ENCODE measurements around the gene SLC52A1. TPM values are rescaled to one million over a fixed set of nuclear protein-coding genes. Genes with fewer than 3 reads are reported as not detected.
A peak's percentile ranks its signal among the peaks of the same experiment; 100 is the strongest.

Gene SLC52A1
- total RNA-seq, 1 experiment from 2014 or later: not detected

DNA sequence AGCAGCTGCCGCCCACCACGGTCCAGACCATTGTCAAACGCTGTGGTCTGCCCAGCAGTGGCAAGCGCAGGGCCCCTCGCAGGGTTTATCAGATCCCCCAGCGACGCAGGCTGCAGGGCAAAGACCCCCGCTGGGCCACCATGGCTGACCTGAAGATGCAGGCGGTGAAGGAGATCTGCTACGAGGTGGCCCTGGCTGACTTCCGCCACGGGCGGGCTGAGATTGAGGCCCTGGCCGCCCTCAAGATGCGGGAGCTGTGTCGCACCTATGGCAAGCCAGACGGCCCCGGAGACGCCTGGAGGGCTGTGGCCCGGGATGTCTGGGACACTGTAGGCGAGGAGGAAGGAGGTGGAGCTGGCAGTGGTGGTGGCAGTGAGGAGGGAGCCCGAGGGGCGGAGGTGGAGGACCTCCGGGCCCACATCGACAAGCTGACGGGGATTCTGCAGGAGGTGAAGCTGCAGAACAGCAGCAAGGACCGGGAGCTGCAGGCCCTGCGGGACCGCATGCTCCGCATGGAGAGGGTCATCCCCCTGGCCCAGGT, 13.0 kb downstream of the SLC52A1 start:
- Histone ChIP-seq H3K4me1 (replicated peaks) (no peaks in the 10 kb centered on the region), H3K27me3 (replicated peaks) (no peaks in the 10 kb centered on the region), H3K4me3 (no peak overlapping the region), H3K36me3 (peaks cover 66% of the 10 kb centered on the region), H3K9me3 (replicated peaks) (no peaks in the 10 kb centered on the region), H3K27ac (no peak overlapping the region)
- DNase-seq (ENCODE audit: low read depth in 1 of 2, low spot score in 2 of 2): no peak

DNA sequence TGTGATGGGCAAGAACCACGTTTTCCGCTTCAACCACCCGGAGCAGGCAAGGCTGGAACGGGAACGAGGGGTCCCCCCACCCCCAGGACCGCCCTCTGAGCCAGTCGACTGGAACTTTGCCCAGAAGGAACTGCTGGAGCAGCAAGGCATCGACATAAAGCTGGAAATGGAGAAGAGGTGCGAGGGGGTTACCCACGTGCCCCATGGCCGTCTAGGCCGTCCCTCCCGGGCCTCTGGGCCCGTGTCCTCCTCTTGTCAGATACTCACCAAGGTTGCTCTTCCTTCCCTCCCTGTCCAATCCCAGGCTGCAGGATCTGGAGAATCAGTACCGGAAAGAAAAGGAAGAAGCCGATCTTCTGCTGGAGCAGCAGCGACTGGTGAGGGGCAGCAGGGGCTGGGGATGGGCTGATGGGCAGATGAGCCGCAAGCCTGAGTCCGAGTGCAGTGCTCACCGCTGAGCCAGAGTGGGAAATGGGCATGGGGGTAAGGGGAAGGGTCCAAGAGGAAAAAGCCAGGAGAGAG, 14.7 kb downstream of the SLC52A1 start:
- Histone ChIP-seq H3K4me1 (replicated peaks) (no peaks in the 10 kb centered on the region), H3K36me3 (peaks cover 82% of the 10 kb centered on the region), H3K4me3 (no peak overlapping the region), H3K27ac (no peak overlapping the region), H3K27me3 (replicated peaks) (no peaks in the 10 kb centered on the region), H3K9me3 (replicated peaks) (no peaks in the 10 kb centered on the region)
- DNase-seq (ENCODE audit: low read depth in 1 of 2, low spot score in 2 of 2): no peak

DNA sequence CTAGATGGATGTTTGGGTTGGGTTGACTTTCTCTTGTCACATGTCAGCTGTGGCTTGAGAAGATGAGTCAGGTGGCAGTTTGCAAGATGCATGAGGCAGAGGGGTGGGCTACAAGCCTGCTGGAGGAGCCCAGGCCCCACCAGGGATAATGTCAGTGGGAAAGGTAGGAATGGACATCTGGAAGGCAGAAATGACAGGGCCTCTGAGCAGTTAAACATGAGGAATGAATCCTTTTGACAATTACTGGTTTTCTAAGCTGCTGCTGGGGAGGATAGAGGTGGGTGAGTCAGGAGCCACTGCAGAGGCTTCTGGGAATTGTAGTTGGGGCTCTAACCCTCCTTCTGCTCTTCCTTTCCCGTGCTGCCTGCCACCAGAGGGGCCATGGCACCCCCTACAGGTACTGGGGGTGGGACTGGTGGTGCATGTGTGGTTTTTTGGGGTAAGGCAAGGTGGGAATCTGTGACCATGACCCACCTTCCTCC, 15.7 kb downstream of the SLC52A1 start:
- Histone ChIP-seq H3K4me3 (no peak overlapping the region), H3K27me3 (replicated peaks) (no peaks in the 10 kb centered on the region), H3K27ac (no peak overlapping the region), H3K4me1 (replicated peaks) (no peaks in the 10 kb centered on the region), H3K9me3 (replicated peaks) (no peaks in the 10 kb centered on the region), H3K36me3 (peaks cover 87% of the 10 kb centered on the region)
- DNase-seq (ENCODE audit: low read depth in 1 of 2, low spot score in 2 of 2): peak in 1 of 2 experiments; percentile 12

DNA sequence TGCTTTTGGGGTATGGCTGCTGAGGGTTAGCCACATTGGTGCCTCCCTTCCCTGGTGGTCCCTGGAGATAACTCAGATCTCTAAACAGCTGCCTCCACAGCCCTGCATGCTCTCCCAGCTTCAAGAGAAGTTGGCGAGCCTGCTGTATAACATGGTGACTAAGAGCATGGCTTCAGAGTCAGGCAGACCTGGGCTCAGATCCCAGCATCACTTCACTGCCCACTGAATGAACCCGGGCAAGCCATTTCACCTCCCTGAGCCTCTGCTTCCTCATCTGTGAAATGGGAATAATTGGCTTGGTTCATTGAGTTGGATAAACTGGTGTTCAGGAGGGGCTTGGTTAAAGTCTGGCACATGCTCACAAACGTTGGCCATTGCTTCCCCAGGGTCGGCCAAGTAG, 20.9 kb downstream of the SLC52A1 start:
- no peaks in the 10 kb centered on the region for H3K9me3 ChIP-seq (replicated peaks)
- H3K27ac ChIP-seq: no peak overlapping the region
- no peak for DNase-seq (ENCODE audit: low read depth in 1 of 2, low spot score in 2 of 2)
- no peaks in the 10 kb centered on the region for H3K27me3 ChIP-seq (replicated peaks)
- H3K4me1 ChIP-seq (replicated peaks): no peaks in the 10 kb centered on the region
- H3K4me3 ChIP-seq: no peak overlapping the region
- peaks cover 88% of the 10 kb centered on the region for H3K36me3 ChIP-seq

DNA sequence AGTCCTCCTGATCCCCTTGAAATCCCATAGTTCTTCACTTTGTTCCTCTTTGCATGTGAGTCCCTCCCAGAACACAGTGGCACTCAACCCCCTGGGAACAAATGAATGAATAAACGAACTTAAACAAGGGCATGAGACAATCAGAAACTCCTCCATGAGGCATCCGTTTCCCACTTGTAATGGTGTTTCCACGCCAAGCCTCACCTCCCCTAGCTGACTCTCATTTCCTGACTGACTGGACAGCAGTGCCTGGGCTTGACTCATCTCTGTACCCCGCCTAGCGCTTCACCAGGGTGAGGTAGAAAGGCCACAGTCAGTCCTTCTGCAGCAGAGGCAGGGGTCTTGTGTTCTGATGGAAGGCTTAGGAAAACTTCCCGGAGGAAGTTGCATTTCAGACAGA, 23.3 kb downstream of the SLC52A1 start:
- H3K9me3 ChIP-seq (replicated peaks): no peaks in the 10 kb centered on the region
- peaks cover 85% of the 10 kb centered on the region for H3K36me3 ChIP-seq
- no peak for DNase-seq (ENCODE audit: low read depth in 1 of 2, low spot score in 2 of 2)
- no peak overlapping the region for H3K27ac ChIP-seq
- no peak overlapping the region for H3K4me3 ChIP-seq
- no peaks in the 10 kb centered on the region for H3K27me3 ChIP-seq (replicated peaks)
- no peaks in the 10 kb centered on the region for H3K4me1 ChIP-seq (replicated peaks)

DNA sequence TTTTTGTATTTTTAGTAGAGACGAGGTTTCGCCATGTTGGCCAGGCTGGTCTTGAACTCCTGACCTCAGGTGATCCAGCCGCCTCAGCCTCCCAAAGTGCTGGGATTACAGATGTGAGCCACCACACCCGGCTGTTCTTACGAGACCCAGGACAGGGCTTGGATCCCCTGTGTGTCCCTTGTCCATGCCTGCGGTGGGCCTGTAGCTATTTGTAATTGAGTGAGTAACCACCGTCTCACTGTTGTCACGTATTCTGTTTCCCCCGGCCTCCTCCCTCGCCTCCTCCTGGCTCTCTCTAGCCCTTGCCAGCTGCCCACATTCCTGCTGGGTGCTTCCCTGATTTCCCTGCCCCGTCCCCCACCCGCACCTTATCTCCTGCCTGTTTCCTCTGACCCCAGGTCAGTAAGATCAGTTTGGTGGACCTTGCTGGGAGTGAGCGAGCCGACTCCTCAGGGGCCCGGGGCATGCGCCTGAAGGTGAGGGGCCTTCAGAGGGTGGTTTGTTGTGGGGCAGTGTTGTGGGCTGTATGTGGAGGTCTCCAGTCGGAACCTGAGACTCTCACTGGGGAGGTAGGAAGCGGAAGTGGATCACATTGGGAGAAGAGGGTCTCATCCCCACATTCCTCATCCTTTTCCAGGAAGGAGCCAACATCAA, 31.9 kb downstream of the SLC52A1 start:
- Histone ChIP-seq H3K9me3 (replicated peaks) (no peaks in the 10 kb centered on the region), H3K27me3 (replicated peaks) (no peaks in the 10 kb centered on the region), H3K4me3 (no peak overlapping the region), H3K36me3 (peaks cover 98% of the 10 kb centered on the region), H3K27ac (no peak overlapping the region), H3K4me1 (replicated peaks) (peaks cover 9% of the 10 kb centered on the region)
- no peak for DNase-seq (ENCODE audit: low read depth in 1 of 2, low spot score in 2 of 2)

DNA sequence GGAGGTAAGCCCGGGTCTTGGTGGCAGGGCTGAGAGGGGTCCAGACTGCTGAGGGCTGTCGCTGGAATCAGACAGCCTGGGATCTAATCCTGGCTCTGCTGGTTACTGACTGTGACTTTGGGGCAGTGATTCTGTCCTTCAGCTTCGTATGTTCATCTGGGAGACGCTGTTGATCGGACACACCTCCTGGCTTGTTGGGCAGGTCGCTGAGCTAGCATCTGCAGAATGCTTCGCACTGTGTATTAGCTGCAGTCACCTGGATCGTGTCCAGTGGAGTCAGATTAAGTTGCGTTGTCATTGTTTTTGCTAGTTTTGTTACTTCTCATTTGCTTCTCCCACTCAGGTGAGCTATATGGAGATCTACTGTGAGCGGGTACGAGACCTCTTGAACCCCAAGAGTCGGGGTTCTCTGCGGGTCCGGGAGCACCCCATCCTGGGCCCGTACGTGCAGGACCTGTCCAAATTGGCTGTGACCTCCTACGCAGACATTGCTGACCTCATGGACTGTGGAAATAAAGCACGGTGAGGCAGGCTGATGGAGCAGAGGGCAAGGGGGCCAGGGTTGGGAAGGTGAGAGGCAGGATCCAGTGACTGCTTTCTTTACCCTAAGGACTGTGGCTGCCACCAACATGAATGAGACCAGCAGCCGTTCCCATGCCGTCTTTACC, 33.0 kb downstream of the SLC52A1 start:
- H3K4me3 ChIP-seq: no peak overlapping the region
- no peak overlapping the region for H3K27ac ChIP-seq
- H3K27me3 ChIP-seq (replicated peaks): no peaks in the 10 kb centered on the region
- peaks cover 92% of the 10 kb centered on the region for H3K36me3 ChIP-seq
- DNase-seq (ENCODE audit: low read depth in 1 of 2, low spot score in 2 of 2): no peak
- peaks cover 10% of the 10 kb centered on the region for H3K4me1 ChIP-seq (replicated peaks)
- H3K9me3 ChIP-seq (replicated peaks): no peaks in the 10 kb centered on the region

- peaks cover 72% of the 10 kb centered on the region for H3K36me3 ChIP-seq
- H3K9me3 ChIP-seq (replicated peaks): no peaks in the 10 kb centered on the region
- no peak overlapping the region for H3K27ac ChIP-seq
- no peaks in the 10 kb centered on the region for H3K27me3 ChIP-seq (replicated peaks)
- H3K4me3 ChIP-seq: peak overlapping the region; percentile 74; the same call in 1 of the 2 replicates
- peaks cover 16% of the 10 kb centered on the region for H3K4me1 ChIP-seq (replicated peaks)
- DNase-seq (ENCODE audit: low read depth in 1 of 2, low spot score in 2 of 2): no peak
Observed at GRCh38 chr17:5000237-5000639, 35.0 kb downstream of the SLC52A1 start.

- no peak for DNase-seq (ENCODE audit: low read depth in 1 of 2, low spot score in 2 of 2)
- Histone ChIP-seq H3K9me3 (replicated peaks) (no peaks in the 10 kb centered on the region), H3K4me3 (peak overlapping the region; percentile 74), H3K27me3 (replicated peaks) (no peaks in the 10 kb centered on the region), H3K4me1 (replicated peaks) (peaks cover 16% of the 10 kb centered on the region), H3K27ac (no peak overlapping the region), H3K36me3 (peaks cover 65% of the 10 kb centered on the region)
Observed at GRCh38 chr17:4999430-5000093, 35.7 kb downstream of the SLC52A1 start.

DNA sequence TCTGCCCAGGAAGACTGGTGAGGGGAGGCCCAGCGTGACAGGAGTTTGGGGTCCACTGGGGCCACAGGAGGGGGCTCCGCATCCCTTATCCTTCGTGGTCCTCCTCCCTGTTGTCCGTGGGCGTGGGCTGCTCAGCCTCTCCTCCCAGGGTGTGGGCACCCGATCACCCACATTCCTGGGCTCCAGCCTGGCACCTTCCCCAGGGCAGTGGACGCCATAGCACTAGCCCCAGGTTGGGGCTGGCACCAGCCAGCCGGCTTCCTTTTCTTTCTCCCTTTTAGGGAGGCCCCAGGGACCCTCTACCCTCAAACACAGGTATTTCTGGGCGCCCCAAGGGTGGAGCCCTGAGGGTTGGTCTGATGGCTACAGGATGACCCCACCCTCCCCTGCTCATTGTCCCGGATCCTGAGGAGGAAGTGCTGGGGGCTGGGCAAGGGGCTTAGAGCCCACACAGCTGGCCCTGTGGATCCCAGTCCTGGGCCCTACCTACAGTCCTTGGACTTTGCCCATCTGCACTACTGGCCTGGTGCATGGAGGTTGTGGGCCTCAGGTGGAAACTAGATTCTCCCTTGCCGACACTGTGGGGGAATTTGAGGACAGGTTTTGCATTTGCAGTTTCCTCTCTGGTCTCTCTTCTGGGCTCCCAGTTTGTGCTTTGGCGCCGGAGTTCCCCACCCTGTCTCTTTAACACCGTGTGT, 36.3 kb downstream of the SLC52A1 start:
- H3K27ac ChIP-seq: peak overlapping the region; percentile 67; the same call in 1 of the 2 replicates
- peaks cover 58% of the 10 kb centered on the region for H3K36me3 ChIP-seq
- no peaks in the 10 kb centered on the region for H3K27me3 ChIP-seq (replicated peaks)
- no peak for DNase-seq (ENCODE audit: low read depth in 1 of 2, low spot score in 2 of 2)
- peaks cover 16% of the 10 kb centered on the region for H3K4me1 ChIP-seq (replicated peaks)
- H3K9me3 ChIP-seq (replicated peaks): no peaks in the 10 kb centered on the region
- peak overlapping the region; percentile 74 for H3K4me3 ChIP-seq

GRCh38 chr17:4998027-4998731, 37.0 kb downstream of the SLC52A1 start:
- Histone ChIP-seq H3K27ac (peak overlapping the region; percentile 67), H3K4me3 (peak overlapping the region; percentile 74), H3K36me3 (peaks cover 51% of the 10 kb centered on the region), H3K9me3 (replicated peaks) (no peaks in the 10 kb centered on the region), H3K27me3 (replicated peaks) (no peaks in the 10 kb centered on the region), H3K4me1 (replicated peaks) (peaks cover 16% of the 10 kb centered on the region)
- DNase-seq (ENCODE audit: low read depth in 1 of 2, low spot score in 2 of 2): peak in 1 of 2 experiments; percentile 57

DNA sequence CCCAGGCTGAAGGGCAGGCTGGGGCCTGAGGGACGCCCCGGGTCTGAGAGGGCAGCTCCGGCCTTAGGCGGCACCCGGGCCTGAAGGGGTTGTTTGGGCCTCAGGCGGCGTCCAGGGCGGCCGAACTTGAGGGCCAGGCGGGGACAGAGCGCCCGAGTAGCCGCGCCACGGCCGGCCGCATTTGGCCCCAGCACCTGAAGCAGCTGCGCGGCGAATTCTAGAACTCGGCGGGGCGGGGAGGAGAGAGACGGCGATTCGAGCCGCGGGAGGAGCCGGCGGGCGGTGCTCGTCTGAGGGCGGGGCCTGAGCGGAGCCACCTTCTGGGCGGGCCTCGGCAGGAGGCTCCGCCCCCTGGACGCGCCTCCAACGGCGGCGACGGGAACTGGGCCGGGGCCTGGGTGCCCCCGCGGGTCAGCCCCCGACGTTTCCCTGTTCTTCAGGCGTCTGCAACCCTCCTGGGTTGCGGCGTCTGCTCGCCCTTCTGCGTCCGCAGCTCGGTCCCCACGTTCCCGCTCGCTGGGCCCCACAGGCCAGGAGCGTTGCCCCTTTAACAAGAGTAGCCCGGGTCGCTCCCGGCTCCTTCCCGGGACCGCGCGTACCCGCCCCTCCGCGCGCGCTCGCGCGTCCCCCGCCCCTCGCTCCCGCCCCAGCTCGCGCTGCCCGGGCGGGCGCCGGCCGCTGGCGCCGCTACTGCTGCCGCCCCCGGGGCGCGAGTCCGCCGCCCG, 37.8 kb downstream of the SLC52A1 start, which contains the start of the genes INCA1 and KIF1C:
Gene INCA1 (minus strand): TSS at position 221 of the 725 bp plus-strand sequence. CDS start 3,085 bp downstream, outside the sequence.
Gene KIF1C (plus strand): TSS at position 649 of the 725 bp plus-strand sequence. CDS start 2,297 bp downstream, outside the sequence.
- H3K4me3 ChIP-seq: peak within 1 kb of the TSS; percentile 74
- H3K9me3 ChIP-seq (replicated peaks): no peaks in the 10 kb centered on the region
- H3K27ac ChIP-seq: peak within 1 kb of the TSS; percentile 67
- H3K4me1 ChIP-seq (replicated peaks): peaks cover 16% of the 10 kb centered on the region
- no peaks in the 10 kb centered on the region for H3K27me3 ChIP-seq (replicated peaks)
- DNase-seq (ENCODE audit: low read depth in 1 of 2, low spot score in 2 of 2): peak; percentile 90 to 97
- peaks cover 44% of the 10 kb centered on the region for H3K36me3 ChIP-seq
